HEK293 (cell line): Measurements from ENCODE around the gene ABCC2.

Source experiments
- GLIS2 ChIP-seq: fragments of 450-650 bp; formaldehyde crosslinking; IDR thresholded peaks from 2 replicates; pipeline ENCODE4 v1.5.1; 2016; ENCODE audit warnings: missing biosample characterization, missing genetic modification characterization
- TCF7L2 ChIP-seq: IDR thresholded peaks from 2 replicates; pipeline ENCODE4 v1.6.1; 2011; ENCODE audit warnings: low read depth, mild to moderate bottlenecking, inconsistent platforms, low read length, moderate library complexity, borderline replicate concordance
- YY1 ChIP-seq: fragments of 450-650 bp; formaldehyde crosslinking; IDR thresholded peaks from 2 replicates; pipeline ENCODE4 v1.5.1; 2018; ENCODE audit warnings: missing biosample characterization, missing genetic modification characterization
- ZBTB21 ChIP-seq: fragments of 450-650 bp; formaldehyde crosslinking; IDR thresholded peaks from 2 replicates; pipeline ENCODE4 v1.5.1; 2017; ENCODE audit warnings: missing biosample characterization, missing genetic modification characterization
- ZNF23 ChIP-seq: fragments of 450-650 bp; formaldehyde crosslinking; IDR thresholded peaks from 2 replicates; pipeline ENCODE4 v1.5.1; 2016; ENCODE audit warnings: missing biosample characterization, missing genetic modification characterization, borderline replicate concordance
- ZNF335 ChIP-seq: fragments of 450-650 bp; formaldehyde crosslinking; conservative IDR thresholded peaks from 2 replicates; pipeline ENCODE4 v1.5.1; 2016; ENCODE audit warnings: missing biosample characterization, missing genetic modification characterization
- ZNF416 ChIP-seq: fragments of 450-650 bp; formaldehyde crosslinking; IDR thresholded peaks from 2 replicates; pipeline ENCODE4 v1.5.1; 2016; ENCODE audit warnings: missing biosample characterization, missing genetic modification characterization
- ZNF571 ChIP-seq: fragments of 450-650 bp; formaldehyde crosslinking; IDR thresholded peaks from 2 replicates; pipeline ENCODE4 v1.5.0; 2017; ENCODE audit warnings: missing biosample characterization, missing genetic modification characterization
- TF ChIP-seq, protein P1 (sequence below): fragments of 450-650 bp; formaldehyde crosslinking; IDR thresholded peaks from 2 replicates; pipeline ENCODE4 v1.5.1; 2016; ENCODE audit warnings: missing biosample characterization, missing genetic modification characterization
- TF ChIP-seq, protein P2 (sequence below): fragments of 450-650 bp; formaldehyde crosslinking; IDR thresholded peaks from 2 replicates; pipeline ENCODE4 v1.5.1; 2016; ENCODE audit warnings: missing biosample characterization, missing genetic modification characterization

DNA sequence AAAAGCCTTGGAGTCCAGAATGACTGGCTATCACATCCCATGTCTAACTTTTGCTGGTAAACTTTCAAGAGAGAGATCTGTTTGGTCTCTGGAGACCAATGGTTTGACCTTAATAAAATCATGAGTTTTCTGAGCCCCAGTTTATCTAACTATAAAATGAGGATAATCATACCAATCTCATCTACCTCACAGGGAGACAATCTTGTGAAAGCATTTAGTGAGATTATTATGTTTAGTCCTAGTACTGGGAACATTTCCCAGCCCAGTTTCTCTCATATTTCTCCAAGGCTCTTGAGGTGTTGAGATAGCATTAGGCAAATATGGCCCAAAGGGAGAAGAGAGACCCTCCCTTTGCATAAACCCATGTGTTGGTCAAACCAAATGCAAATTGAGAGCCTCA, 25.8 kb downstream of the ABCC2 start:
- TF ChIP-seq, protein P1, sequence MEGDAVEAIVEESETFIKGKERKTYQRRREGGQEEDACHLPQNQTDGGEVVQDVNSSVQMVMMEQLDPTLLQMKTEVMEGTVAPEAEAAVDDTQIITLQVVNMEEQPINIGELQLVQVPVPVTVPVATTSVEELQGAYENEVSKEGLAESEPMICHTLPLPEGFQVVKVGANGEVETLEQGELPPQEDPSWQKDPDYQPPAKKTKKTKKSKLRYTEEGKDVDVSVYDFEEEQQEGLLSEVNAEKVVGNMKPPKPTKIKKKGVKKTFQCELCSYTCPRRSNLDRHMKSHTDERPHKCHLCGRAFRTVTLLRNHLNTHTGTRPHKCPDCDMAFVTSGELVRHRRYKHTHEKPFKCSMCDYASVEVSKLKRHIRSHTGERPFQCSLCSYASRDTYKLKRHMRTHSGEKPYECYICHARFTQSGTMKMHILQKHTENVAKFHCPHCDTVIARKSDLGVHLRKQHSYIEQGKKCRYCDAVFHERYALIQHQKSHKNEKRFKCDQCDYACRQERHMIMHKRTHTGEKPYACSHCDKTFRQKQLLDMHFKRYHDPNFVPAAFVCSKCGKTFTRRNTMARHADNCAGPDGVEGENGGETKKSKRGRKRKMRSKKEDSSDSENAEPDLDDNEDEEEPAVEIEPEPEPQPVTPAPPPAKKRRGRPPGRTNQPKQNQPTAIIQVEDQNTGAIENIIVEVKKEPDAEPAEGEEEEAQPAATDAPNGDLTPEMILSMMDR: no peak
- TF ChIP-seq YY1 (tag by site-specific recombination) (no peak), ZNF416 (tag by site-specific recombination) (no peak), ZNF23 (tag by site-specific recombination) (no peak), ZNF335 (tag by site-specific recombination) (no peak), ZNF571 (tag by site-specific recombination) (no peak), ZBTB21 (tag by site-specific recombination) (no peak), TCF7L2 (no peak), GLIS2 (tag by site-specific recombination) (no peak)
- TF ChIP-seq, protein P2, sequence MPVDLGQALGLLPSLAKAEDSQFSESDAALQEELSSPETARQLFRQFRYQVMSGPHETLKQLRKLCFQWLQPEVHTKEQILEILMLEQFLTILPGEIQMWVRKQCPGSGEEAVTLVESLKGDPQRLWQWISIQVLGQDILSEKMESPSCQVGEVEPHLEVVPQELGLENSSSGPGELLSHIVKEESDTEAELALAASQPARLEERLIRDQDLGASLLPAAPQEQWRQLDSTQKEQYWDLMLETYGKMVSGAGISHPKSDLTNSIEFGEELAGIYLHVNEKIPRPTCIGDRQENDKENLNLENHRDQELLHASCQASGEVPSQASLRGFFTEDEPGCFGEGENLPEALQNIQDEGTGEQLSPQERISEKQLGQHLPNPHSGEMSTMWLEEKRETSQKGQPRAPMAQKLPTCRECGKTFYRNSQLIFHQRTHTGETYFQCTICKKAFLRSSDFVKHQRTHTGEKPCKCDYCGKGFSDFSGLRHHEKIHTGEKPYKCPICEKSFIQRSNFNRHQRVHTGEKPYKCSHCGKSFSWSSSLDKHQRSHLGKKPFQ (tag by site-specific recombination): no peak
